Parietal lobe (tissue), 2 donors: ENCODE data around the gene C9orf85. TPM values are rescaled to one million over a fixed set of nuclear protein-coding genes. Genes with fewer than 3 reads are reported as not detected.

Experiments used
- small RNA-seq: library from RNA; depleted of rRNA; stranded (forward); fragments of <200 nt; gene quantifications from one replicate; pipeline ENCODE3, GENCODE V24; 2014; ENCODE audit warnings: low replicate concordance
- total RNA-seq: library from RNA; depleted of rRNA; stranded (reverse); fragments of >200 nt; gene quantifications from one replicate; pipeline ENCODE4 v1.2.3, GENCODE V29; 2014

C9orf85 gene, protein sequence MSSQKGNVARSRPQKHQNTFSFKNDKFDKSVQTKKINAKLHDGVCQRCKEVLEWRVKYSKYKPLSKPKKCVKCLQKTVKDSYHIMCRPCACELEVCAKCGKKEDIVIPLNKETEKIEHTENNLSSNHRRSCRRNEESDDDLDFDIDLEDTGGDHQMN
- total RNA-seq: 20.3 TPM

DNA sequence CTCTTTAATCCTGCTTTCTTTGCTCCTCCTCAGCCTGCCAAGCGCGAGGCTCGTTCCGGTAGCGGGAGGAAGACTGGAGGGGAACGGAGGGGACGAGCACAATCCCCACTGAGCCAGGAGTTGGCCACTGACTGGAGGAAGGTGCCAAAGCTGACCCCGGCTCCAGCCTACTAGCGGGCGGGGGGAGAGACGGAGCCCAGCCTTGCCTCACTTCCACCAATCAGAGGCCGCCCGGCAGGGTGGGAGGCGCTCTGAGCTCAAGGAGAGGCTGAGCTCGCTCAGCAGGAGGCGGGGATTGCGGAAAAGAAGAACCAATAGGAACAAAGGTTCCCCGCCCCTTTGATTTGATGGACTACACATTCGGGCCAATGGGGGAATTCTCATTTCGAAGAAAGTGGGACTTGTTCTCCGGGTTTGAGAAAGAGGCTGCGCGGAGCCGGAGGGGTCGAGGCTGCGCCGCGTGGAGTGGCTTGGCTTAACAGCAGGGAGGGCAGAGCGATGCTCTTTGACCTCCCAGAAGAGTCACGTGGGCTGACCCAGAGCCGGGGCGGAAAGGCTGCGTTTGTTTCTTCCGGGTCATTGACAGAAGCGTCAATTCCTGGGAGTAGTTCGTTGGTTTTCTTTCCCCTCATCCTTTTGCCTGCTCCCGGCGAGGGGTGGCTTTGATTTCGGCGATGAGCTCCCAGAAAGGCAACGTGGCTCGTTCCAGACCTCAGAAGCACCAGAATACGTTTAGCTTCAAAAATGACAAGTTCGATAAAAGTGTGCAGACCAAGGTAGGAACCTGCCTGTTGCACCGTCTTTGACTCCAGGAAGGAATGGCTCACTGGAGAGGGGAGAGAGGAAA, at the start of gene C9orf85, which contains the start of gene ABHD17B:
TSS of gene C9orf85 (plus strand) at position 579 of the 847 bp plus-strand sequence. CDS start at position 675, 96 bp downstream.
TSS of gene ABHD17B (minus strand) at position 133 of the 847 bp plus-strand sequence. CDS start 36,113 bp downstream, outside the sequence.

Small RNAs within 50 kb of the gene (small RNA-seq; reads per million reads assigned to genes)
- not detected for gene HSPB1P1
- gene RF00019: not detected

Other genes starting within 250 kb of the C9orf85 start
- gene CEMIP2, start 143.1 kb upstream of the C9orf85 start, total RNA-seq: 123 TPM
- gene ABHD17B, start 446 bp upstream of the C9orf85 start, total RNA-seq: 71.7 TPM
- gene C9orf57, start 149.0 kb downstream of the C9orf85 start, total RNA-seq: not detected
- 36.0 TPM for gene GDA, start 237.8 kb downstream of the C9orf85 start, total RNA-seq